Activated CD4-positive, alpha-beta T cell treated with anti-CD3 and anti-CD28 coated beads, Interleukin-10, Interleukin-2, amounts not matched to agents 100 ng/mL and 50 ng/mL, durations not matched to agents 16 hours and 8 hours (primary cell): ENCODE data around the gene HYDIN.
A peak's percentile ranks its signal among the peaks of the same experiment; 100 is the strongest.

ENCODE experiments used
- DNase-seq: peaks from one replicate; pipeline ENCODE4 v3.0.0-alpha.2; 2020

Gene HYDIN

GRCh38 chr16:70809392-70810060 is 421.0 kb downstream of the HYDIN start:
- DNase-seq: no peak

GRCh38 chr16:70808371-70808770 is 422.2 kb downstream of the HYDIN start:
- DNase-seq: no peak

- no peak for DNase-seq
Measured at GRCh38 chr16:70805787-70806186, 424.7 kb downstream of the HYDIN start.

- DNase-seq: peak; percentile 9
Measured at GRCh38 chr16:70805380-70805779, 425.1 kb downstream of the HYDIN start.

GRCh38 chr16:70804734-70805169 is 425.8 kb downstream of the HYDIN start:
- no peak for DNase-seq

GRCh38 chr16:70804153-70804733 is 426.3 kb downstream of the HYDIN start:
- peak; percentile 56 for DNase-seq

- DNase-seq: no peak
Measured at GRCh38 chr16:70803319-70803718, 427.2 kb downstream of the HYDIN start.

GRCh38 chr16:70801611-70802010 is 428.9 kb downstream of the HYDIN start:
- DNase-seq: no peak

GRCh38 chr16:70800781-70801480 is 429.6 kb downstream of the HYDIN start, which contains the start of gene VAC14:
VAC14 (minus strand) TSS chr16:70801158; CDS start chr16:70800900, 258 bp downstream.
- peak; percentile 96 for DNase-seq

- DNase-seq: peak; percentile 38
Measured at GRCh38 chr16:70800311-70800710, 430.2 kb downstream of the HYDIN start.

- DNase-seq: no peak
Measured at GRCh38 chr16:70796301-70796700, 434.2 kb downstream of the HYDIN start.

GRCh38 chr16:70795296-70795912 is 435.1 kb downstream of the HYDIN start:
- no peak for DNase-seq

- no peak for DNase-seq
Measured at GRCh38 chr16:70793851-70794502, 436.5 kb downstream of the HYDIN start.

GRCh38 chr16:70790815-70791214 is 439.7 kb downstream of the HYDIN start:
- DNase-seq: no peak

- no peak for DNase-seq
Measured at GRCh38 chr16:70789595-70790447, 440.7 kb downstream of the HYDIN start.

GRCh38 chr16:70788668-70789594 is 441.6 kb downstream of the HYDIN start:
- DNase-seq: peak; percentile 14

GRCh38 chr16:70786020-70786755 is 444.3 kb downstream of the HYDIN start:
- DNase-seq: no peak

GRCh38 chr16:70784692-70785555 is 445.6 kb downstream of the HYDIN start:
- no peak for DNase-seq

- DNase-seq: no peak
Measured at GRCh38 chr16:70782237-70782636, 448.3 kb downstream of the HYDIN start.
